Ovary (tissue), 3 donors: ENCODE results near the gene MYOG.

Experiments
- CTCF ChIP-seq, 3 donors: fragments of 450-650 bp in 2 of 3; fragments of 200-600 bp in 1 of 3; IDR thresholded peaks; one replicate each; pipeline versions ENCODE4 v1.5.1 to v1.8.0; 2016 to 2022; ENCODE audit warnings: antibody characterized with exemption in 3 of 3, mild to moderate bottlenecking in 1 of 3
- EP300 ChIP-seq: sonication (generic); formaldehyde crosslinking; IDR thresholded peaks from one replicate; pipeline ENCODE4 v1.6.1; 2017; ENCODE audit warnings: antibody characterized with exemption
- donor health status: DM: no; HTN: no; CAD: no.

GRCh38 chr1:203048555-203049051 is 37.2 kb downstream of the MYOG start:
- TF ChIP-seq CTCF (IDR thresholded peaks at IDR 0.05) (no peak), EP300 (no peak)
